VCaP (cell line): ENCODE measurements around the gene DNAJC2.
A peak's percentile ranks its signal among the peaks of the same experiment; 100 is the strongest.

Source experiments
- H3K27ac ChIP-seq: fragments of 450-650 bp; 2 replicates; pipeline ENCODE4 v1.5.1; 2017
- CTCF ChIP-seq: fragments of 450-650 bp; conservative IDR thresholded peaks from 2 replicates; pipeline ENCODE4 v1.5.1; 2017; ENCODE audit warnings: mild to moderate bottlenecking, moderate library complexity

The DNAJC2 gene

GRCh38 chr7:103381280-103382031 lies 36.9 kb upstream of the DNAJC2 start:
- no peak overlapping the region for H3K27ac ChIP-seq
- TF ChIP-seq CTCF: no peak

DNA sequence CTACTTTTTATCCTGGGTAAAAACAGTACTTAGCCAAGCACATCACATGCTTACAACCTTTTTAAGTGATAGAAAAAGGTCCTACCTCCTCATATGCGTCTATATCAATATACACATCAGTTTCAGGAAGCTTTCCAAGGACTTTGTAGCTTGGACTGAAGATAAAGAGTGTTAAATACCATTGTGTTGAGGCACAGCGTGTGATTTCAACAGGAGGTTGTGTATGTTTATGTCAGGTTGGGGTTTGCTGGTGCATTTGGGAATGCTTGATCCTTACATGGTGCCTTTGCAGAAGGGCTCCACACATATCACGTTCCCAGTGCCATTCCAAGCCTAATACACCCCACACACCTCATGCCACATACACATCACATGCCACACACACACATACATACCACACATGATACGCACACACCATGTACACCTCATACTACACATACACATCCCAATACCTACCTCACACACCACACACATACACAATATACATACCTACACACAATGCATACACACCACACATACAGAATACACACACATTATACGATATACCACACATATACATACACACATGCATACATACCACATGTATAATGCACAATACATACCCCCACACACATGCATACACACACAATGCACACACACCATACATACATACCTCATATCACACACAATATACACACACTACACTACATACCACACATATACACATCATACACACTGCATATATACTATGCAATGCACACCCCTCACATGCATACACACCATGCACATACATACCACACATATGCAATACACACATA lies 36.0 kb upstream of the DNAJC2 start:
- no peak for TF ChIP-seq CTCF
- H3K27ac ChIP-seq: no peak overlapping the region

DNA sequence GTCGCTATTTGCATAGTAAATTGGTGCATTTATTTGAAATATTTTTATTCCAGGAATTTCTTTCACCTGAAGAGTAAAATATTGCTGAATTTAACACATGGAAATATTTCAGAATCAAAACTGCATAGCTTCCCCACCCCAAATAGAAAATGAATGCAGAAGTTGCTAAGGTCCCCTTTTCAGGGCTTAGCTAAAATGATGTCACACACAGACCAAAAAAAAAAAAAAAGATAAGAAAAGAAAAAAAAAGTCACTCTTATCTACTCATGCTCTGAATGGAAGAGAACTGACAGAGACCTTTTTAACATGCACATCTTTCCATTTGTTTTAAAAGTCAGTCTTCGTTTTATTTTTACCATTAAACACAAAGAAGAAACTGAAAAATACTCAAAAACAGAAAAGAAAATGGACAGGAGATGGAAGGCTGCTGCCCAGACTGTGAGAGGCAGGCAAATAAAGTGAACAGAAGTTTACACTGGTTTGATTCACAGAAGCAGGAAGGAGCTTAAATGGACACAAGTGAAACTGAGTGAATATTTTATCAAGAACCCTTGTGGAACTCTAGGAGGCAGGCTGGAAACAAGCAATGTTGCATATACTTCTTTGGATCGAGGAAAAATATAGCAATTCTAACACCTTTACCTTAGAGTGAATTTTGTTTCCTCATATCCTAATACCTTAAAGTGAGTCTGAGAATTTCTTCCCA lies 34.9 kb upstream of the DNAJC2 start:
- TF ChIP-seq CTCF: no peak

DNA sequence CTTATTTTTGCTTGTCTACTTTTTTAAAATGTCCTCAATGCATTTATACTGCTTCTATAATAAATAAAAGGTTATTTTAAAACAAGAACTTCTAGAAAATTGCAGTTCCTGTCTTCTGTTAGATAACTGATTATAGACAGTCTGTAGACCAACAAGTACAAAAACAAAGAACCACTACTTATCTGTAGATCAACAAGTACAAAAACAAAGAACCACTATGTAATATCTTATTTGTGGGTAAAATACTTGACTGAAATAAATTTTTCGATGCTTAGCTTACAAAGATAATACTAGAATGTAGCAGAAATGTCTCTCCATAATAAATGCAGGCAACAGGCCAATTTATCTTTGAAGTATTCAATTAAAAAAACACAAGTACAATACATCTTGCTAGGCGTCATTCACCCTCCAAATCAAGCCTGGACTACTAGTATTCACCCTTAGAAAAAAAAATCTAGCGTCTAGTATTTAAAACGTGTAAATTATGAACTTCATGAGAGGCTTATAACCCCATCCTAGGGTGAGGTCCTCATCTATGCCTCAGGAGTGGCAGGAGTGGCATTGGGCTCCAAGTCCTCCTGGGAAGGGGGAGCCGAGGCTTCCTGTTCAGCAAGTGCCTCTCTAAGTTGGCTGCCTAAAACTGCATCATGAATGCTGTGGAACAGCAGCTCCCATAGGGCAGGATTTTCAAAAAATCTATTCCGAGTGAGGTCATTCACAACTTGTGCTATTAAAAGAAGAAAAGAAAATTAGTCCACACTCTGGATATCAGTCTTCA lies 29.5 kb upstream of the DNAJC2 start:
- TF ChIP-seq CTCF: no peak
- peak overlapping the region; percentile 72 for H3K27ac ChIP-seq

More for the DNA sequence above, 34.9 kb upstream of the DNAJC2 start:
- no peak overlapping the region for H3K27ac ChIP-seq

DNA sequence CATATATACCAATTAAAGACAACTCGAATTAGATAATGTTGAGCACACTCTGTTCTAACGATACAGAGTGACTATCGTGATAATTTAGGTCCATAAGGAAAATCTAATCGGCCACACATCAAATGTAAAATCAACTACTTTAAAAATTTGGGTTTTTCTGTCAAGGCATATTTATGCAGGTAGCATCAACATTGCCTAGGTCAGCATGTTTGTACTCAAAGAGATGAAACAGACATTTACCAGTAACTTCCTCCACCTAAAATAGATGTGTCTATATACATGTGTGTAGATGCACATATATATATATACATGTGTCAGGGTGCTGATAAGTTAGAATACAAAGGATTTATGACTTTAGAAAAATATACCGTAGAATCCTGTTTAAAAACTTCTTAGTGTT lies 24.9 kb upstream of the DNAJC2 start:
- no peak overlapping the region for H3K27ac ChIP-seq
- no peak for TF ChIP-seq CTCF

DNA sequence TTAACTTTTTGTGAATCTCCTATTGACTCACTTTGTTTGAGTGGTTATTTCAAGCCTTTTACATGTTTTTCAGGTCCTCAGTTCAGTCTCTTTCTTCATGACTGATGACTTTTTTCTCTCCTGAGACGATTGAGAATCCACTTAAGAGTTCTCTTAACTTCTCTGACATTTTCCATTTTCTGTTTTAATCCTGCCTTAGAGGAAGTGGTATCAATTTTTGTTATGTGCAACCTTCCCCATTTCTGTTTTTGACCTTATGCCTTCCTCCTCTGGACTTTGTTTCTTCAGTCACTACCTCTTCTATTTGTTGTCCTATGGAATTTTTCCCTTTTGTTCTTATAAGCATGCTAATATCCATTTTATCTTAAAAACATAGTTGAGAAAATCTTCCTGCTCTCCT lies 5.2 kb upstream of the DNAJC2 start:
- no peak for TF ChIP-seq CTCF
- peak overlapping the region; percentile 93; the same call in 1 of the 2 replicates for H3K27ac ChIP-seq
